ENCODE results near the gene TPR.

DNA sequence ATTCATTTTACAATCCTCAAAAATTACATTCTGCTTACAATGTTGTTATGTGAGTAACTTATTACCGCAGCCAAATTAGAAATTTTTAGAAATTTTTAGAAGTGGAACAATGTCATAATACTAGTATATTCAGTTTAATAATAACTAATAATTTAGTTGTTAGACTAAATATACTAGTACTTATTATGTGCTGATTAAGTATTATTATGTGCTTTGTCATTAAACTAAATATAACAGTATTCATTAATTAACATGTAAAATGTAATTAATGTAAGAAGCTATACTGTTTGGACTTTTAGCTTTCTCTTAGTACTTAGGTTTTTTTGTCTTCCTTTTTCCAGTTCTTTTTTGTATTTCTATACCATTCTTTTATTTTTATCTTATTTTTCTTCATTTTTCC lies 15.9 kb upstream of the TPR start:
- TF ChIP-seq POLR2A (IDR thresholded peaks at IDR 0.05) = no peak
- TF ChIP-seq, protein P1, sequence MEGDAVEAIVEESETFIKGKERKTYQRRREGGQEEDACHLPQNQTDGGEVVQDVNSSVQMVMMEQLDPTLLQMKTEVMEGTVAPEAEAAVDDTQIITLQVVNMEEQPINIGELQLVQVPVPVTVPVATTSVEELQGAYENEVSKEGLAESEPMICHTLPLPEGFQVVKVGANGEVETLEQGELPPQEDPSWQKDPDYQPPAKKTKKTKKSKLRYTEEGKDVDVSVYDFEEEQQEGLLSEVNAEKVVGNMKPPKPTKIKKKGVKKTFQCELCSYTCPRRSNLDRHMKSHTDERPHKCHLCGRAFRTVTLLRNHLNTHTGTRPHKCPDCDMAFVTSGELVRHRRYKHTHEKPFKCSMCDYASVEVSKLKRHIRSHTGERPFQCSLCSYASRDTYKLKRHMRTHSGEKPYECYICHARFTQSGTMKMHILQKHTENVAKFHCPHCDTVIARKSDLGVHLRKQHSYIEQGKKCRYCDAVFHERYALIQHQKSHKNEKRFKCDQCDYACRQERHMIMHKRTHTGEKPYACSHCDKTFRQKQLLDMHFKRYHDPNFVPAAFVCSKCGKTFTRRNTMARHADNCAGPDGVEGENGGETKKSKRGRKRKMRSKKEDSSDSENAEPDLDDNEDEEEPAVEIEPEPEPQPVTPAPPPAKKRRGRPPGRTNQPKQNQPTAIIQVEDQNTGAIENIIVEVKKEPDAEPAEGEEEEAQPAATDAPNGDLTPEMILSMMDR (IDR thresholded peaks at IDR 0.05) = no peak
